ENCODE measurements around the gene LRRC49. TPM values are rescaled to one million over a fixed set of nuclear protein-coding genes. Genes with fewer than 3 reads are reported as not detected.

LRRC49 gene
- total and polyA plus RNA-seq, 2 of the 4 experiments (the other 2 are of a cell fraction), result 8.6 to 16.8 TPM

DNA sequence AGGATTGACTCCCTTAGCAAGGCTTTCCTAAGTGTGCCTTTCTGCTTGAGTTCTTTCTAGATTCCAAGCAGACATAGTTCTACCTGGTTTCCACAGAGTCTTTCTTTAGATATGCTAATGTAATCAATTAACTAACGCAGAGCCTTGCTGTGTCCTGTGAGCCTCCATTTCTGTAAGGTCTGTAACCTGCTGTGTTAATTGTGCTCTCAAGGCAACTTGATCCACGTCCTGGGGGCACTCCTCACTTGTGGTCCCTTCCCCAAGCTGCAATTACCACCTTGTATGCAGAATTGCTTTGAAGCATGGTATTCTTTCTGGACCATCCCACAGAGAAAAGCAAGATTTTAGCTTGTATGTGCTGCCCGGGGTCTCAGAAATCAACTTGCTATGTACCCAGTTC is 193.2 kb downstream of the LRRC49 start:
- TF ChIP-seq CEBPB (IDR thresholded peaks at IDR 0.05; ENCODE audit: low read depth, low read length) (no peak), RCOR1 (IDR thresholded peaks at IDR 0.05; ENCODE audit: insufficient replicate concordance, low read length) (no peak), BHLHE40 (IDR thresholded peaks at IDR 0.05; ENCODE audit: low read depth, low read length) (no peak), MAFK (IDR thresholded peaks at IDR 0.05; ENCODE audit: low read depth, low read length) (no peak), NFE2L2 (IDR thresholded peaks at IDR 0.05; ENCODE audit: low read depth, low read length) (no peak), USF2 (IDR thresholded peaks at IDR 0.05; ENCODE audit: low read depth, low read length) (no peak), MXI1 (IDR thresholded peaks at IDR 0.05; ENCODE audit: borderline replicate concordance, low read depth, low read length) (no peak), CTCF (conservative IDR thresholded peaks at IDR 0.05; ENCODE audit: low read depth, low read length) (no peak), MAZ (IDR thresholded peaks at IDR 0.05; ENCODE audit: borderline replicate concordance, low read depth, low read length) (no peak), RAD21 (IDR thresholded peaks at IDR 0.05; ENCODE audit: low read length) (no peak), FOS (IDR thresholded peaks at IDR 0.05; ENCODE audit: low read depth, low read length) (no peak), SMC3 (IDR thresholded peaks at IDR 0.05; ENCODE audit: low read depth, low read length) (no peak), POLR2A (IDR thresholded peaks at IDR 0.05; ENCODE audit: low read depth, low read length) (no peak), CHD1 (IDR thresholded peaks at IDR 0.05; ENCODE audit: low read depth, low read length) (no peak)
- TF ChIP-seq, protein P1, sequence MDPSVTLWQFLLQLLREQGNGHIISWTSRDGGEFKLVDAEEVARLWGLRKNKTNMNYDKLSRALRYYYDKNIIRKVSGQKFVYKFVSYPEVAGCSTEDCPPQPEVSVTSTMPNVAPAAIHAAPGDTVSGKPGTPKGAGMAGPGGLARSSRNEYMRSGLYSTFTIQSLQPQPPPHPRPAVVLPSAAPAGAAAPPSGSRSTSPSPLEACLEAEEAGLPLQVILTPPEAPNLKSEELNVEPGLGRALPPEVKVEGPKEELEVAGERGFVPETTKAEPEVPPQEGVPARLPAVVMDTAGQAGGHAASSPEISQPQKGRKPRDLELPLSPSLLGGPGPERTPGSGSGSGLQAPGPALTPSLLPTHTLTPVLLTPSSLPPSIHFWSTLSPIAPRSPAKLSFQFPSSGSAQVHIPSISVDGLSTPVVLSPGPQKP (IDR thresholded peaks at IDR 0.05; ENCODE audit: borderline replicate concordance, low read depth, low read length), result no peak
- H3K4me1 ChIP-seq (ENCODE audit: control insufficient read depth, insufficient read depth, low read length), result no peaks in the 10 kb centered on the region
- ChIA-PET CTCF (no interaction called here), POLR2A (ENCODE audit: unreplicated experiment) (no interaction called here)
- no peak overlapping the region for H4K8ac ChIP-seq (ENCODE audit: low read depth in 2 of 2, low read length in 2 of 2)
- no peaks in the 10 kb centered on the region for H4K20me1 ChIP-seq (ENCODE audit: insufficient read depth, low read length)
- no peak for DNase-seq
- H3K27me3 ChIP-seq (ENCODE audit: control insufficient read depth, insufficient read depth, low read length), result no peaks in the 10 kb centered on the region
- no peak overlapping the region for H3K4me2 ChIP-seq (ENCODE audit: low read depth, low read length)
- peaks cover 3% of the 10 kb centered on the region; the same call in 1 of the 2 replicates for H3K9me1 ChIP-seq (ENCODE audit: insufficient read depth, low read length)
- dilution Hi-C loops (cut with HindIII; ENCODE audit: low sequenced_read_pairs, unreplicated experiment), result no loop called here
- no peak overlapping the region for H3K4me3 ChIP-seq (ENCODE audit: insufficient read depth, low read depth, low read length)
- no peak overlapping the region for H2BK120ac ChIP-seq (ENCODE audit: low read depth, low read length)
- no peak overlapping the region for H4K5ac ChIP-seq (ENCODE audit: low read depth, low read length)
- ATAC-seq (ENCODE audit: low read depth), result no peak
- BruUV-seq (replicated peaks), result no TSS peak
- no peak overlapping the region for H3K4ac ChIP-seq (ENCODE audit: low read depth, low read length)
- intact Hi-C loops (cut with micrococcal nuclease), result no loop called here
- H4K91ac ChIP-seq (ENCODE audit: insufficient read depth, low read depth, low read length), result no peak overlapping the region
- H3K18ac ChIP-seq (ENCODE audit: low read depth, low read length), result no peak overlapping the region
- H2AK5ac ChIP-seq (ENCODE audit: low read depth, low read length), result no peak overlapping the region
- no peak overlapping the region for H2BK15ac ChIP-seq (ENCODE audit: low read depth, low read length)
- H3K14ac ChIP-seq (replicated peaks; ENCODE audit: low read depth, low read length), result no peak overlapping the region
- in situ Hi-C loops (cut with MboI; ENCODE audit: low sequenced_read_pairs), result no loop called here
- WGBS, 2 experiments (ENCODE audit: extremely low coverage in 2 of 2, insufficient read length in 1 of 2), result 80% methylated on average over 1 of the region's 3 CpGs; no CpG with 5 or more reads in 1 of the 2 experiments
- H2BK20ac ChIP-seq (ENCODE audit: low read depth, low read length), result no peak overlapping the region
- no peak overlapping the region for H2AK9ac ChIP-seq (replicated peaks; ENCODE audit: low read depth, low read length, poor library complexity)
- no peaks in the 10 kb centered on the region for H3K79me1 ChIP-seq (ENCODE audit: low read depth in 1 of 2, low read length in 2 of 2)
- no peak overlapping the region for H3K27ac ChIP-seq (ENCODE audit: insufficient read depth, low read length)
- H2AFZ ChIP-seq (replicated peaks; ENCODE audit: low read length, poor library complexity), result no peak overlapping the region
- no peak overlapping the region for H3K56ac ChIP-seq (ENCODE audit: extremely low read depth, insufficient read depth, low read length)
- H3K36me3 ChIP-seq (ENCODE audit: control insufficient read depth, insufficient read depth, low read length), result no peaks in the 10 kb centered on the region
- H3K9me3 ChIP-seq (ENCODE audit: control insufficient read depth, insufficient read depth, low read length), result no peaks in the 10 kb centered on the region
- H2BK5ac ChIP-seq (ENCODE audit: low read depth, low read length, poor library complexity, severe bottlenecking), result no peak overlapping the region
- no peak overlapping the region for H3K23ac ChIP-seq (ENCODE audit: low read depth, low read length)
- H3K9ac ChIP-seq (ENCODE audit: low read depth, low read length), result no peak overlapping the region

Data from IMR-90 (cell line).